T-cell (primary cell): ENCODE measurements around the gene CAPRIN2. TPM values are rescaled to one million over a fixed set of nuclear protein-coding genes. Genes with fewer than 3 reads are reported as not detected.

Experiments
- ATAC-seq, 4 experiments: fragments of 200-7000 bp in 3 of 4; fragments of 150-1000 bp in 1 of 4; cut with Tn5 transposase; replicated peaks in 1 of 4; 1 replicate in 3 of 4; 2 replicates in 1 of 4; pipeline ENCODE4 v1.10.0; 2021; ENCODE audit warnings: moderate library complexity in 3 of 4, mild to moderate bottlenecking in 2 of 4, moderate number of reproducible peaks in 1 of 4
- CTCF ChIA-PET, 2 donors: fragments of 300-600 bp; sonication (Branson Sonifier 250); formaldehyde crosslinking; loops; one replicate each; lab custom pipeline; 2022; ENCODE audit warnings: antibody characterized with exemption in 2 of 2; lab: Charles Lee
- POLR2A ChIA-PET, 2 donors: fragments of 300-600 bp; sonication (Branson Sonifier 250); formaldehyde crosslinking; loops; one replicate each; lab custom pipeline; 2022; ENCODE audit warnings: antibody characterized with exemption in 2 of 2; lab: Charles Lee
- DNase-seq, 35 experiments: peaks; one replicate each; pipeline versions ENCODE4 v3.0.0 to v3.0.0-alpha.2; 2013 to 2023
- H3K27ac ChIP-seq: one replicate; pipeline ENCODE4 v1.5.1; 2013; ENCODE audit warnings: low read length
- H3K27me3 ChIP-seq, 2 experiments: replicated peaks in 1 of 2; 1 replicate in 1 of 2; 2 replicates in 1 of 2; pipeline versions ENCODE4 v1.6.1 to v1.7.0; 2013; ENCODE audit warnings: low read length in 1 of 2, mixed read lengths in 1 of 2; ENCODE audit not compliant: control insufficient read depth in 2 of 2, insufficient read depth in 2 of 2; ENCODE audit errors: extremely low read depth in 1 of 2
- H3K36me3 ChIP-seq, 2 donors: 1 replicate in 1 of 2; 2 replicates in 1 of 2; pipeline versions ENCODE4 v1.6.1 to v1.7.0; 2013; ENCODE audit warnings: low read length in 1 of 2; ENCODE audit not compliant: control insufficient read depth in 2 of 2, insufficient read depth in 1 of 2; ENCODE audit errors: extremely low read depth in 1 of 2
- H3K4me1 ChIP-seq, 2 experiments: 1 replicate in 1 of 2; 2 replicates in 1 of 2; pipeline versions ENCODE4 v1.6.1 to v1.7.0; 2013; ENCODE audit warnings: low read length in 2 of 2, mixed read lengths in 1 of 2; ENCODE audit not compliant: insufficient read depth in 2 of 2, control insufficient read depth in 1 of 2; ENCODE audit errors: extremely low read depth in 1 of 2
- H3K4me3 ChIP-seq, 2 donors: 1 replicate in 1 of 2; 2 replicates in 1 of 2; pipeline versions ENCODE4 v1.5.1 to v1.7.0; 2013; ENCODE audit warnings: mild to moderate bottlenecking in 2 of 2, low read length in 1 of 2, moderate library complexity in 1 of 2; ENCODE audit not compliant: control insufficient read depth in 1 of 2; ENCODE audit errors: extremely low read depth in 1 of 2
- H3K9me3 ChIP-seq: 2 replicates; pipeline ENCODE4 v1.7.0; 2013
- H3K27ac Mint-ChIP-seq, 2 donors: one replicate each; pipeline ENCODE4 v1.8.0; 2020 to 2021; ENCODE audit warnings: mild to moderate bottlenecking in 2 of 2, mixed read lengths in 2 of 2
- H3K27me3 Mint-ChIP-seq, 2 donors: one replicate each; pipeline ENCODE4 v1.8.0; 2021 to 2022; ENCODE audit warnings: mixed read lengths in 2 of 2
- H3K36me3 Mint-ChIP-seq: one replicate; pipeline ENCODE4 v1.8.0; 2021; ENCODE audit warnings: mixed read lengths
- H3K4me1 Mint-ChIP-seq, 3 donors: one replicate each; pipeline ENCODE4 v1.8.0; 2020 to 2022; ENCODE audit warnings: mixed read lengths in 3 of 3, mild to moderate bottlenecking in 1 of 3
- H3K4me3 Mint-ChIP-seq, 3 donors: one replicate each; pipeline ENCODE4 v1.8.0; 2020 to 2022; ENCODE audit warnings: mild to moderate bottlenecking in 3 of 3, mixed read lengths in 3 of 3, moderate library complexity in 3 of 3
- H3K9me3 Mint-ChIP-seq, 3 donors: one replicate each; pipeline ENCODE4 v1.8.0; 2020 to 2022; ENCODE audit warnings: mixed read lengths in 3 of 3
- WGBS: methylation state at CpG from one replicate; pipeline ENCODE4 v1.1.5; 2013; ENCODE audit warnings: missing lambda C conversion rate; ENCODE audit not compliant: insufficient coverage; 5-methylcytosine and 5-hydroxymethylcytosine counted together
- total RNA-seq, 35 experiments: library from RNA in 6 of 35; stranded (reverse) in 6 of 35; fragments of 120-200 nt in 1 of 35; gene quantifications; one replicate each; pipeline versions ENCODE4 v1.2.1 to v1.2.4 and lab custom pipeline; 2013 to 2026

Gene CAPRIN2
- total RNA-seq, 5 donors from 2014 or later (not counting 1 experiment from before 2014, with no cell fraction given): 26.3 to 38.9 (median 33.3) TPM

- Histone ChIP-seq H3K4me1 (no peaks in the 10 kb centered on the region), H3K9me3 (no peaks in the 10 kb centered on the region), H3K27ac (no peak overlapping the region), H3K36me3 (peaks cover 3 to 5% of the 10 kb centered on the region in 2 donors), H3K4me3 (no peak overlapping the region), H3K27me3 (no peaks in the 10 kb centered on the region)
- H3K27ac Mint-ChIP-seq: no peak overlapping the region
- WGBS: no CpG with 5 or more reads among the region's 4 CpGs
- H3K9me3 Mint-ChIP-seq: no peaks in the 10 kb centered on the region
- CTCF ChIA-PET: no interaction called here
- no peak for DNase-seq
- H3K4me1 Mint-ChIP-seq: peaks cover 33 to 42% (median 38%) of the 10 kb centered on the region in 3 donors
- peaks cover 41% of the 10 kb centered on the region for H3K36me3 Mint-ChIP-seq
- no peaks in the 10 kb centered on the region for H3K27me3 Mint-ChIP-seq
- no peak overlapping the region for H3K4me3 Mint-ChIP-seq
- POLR2A ChIA-PET: no interaction called here
- ATAC-seq: no peak
Measured at GRCh38 chr12:30746190-30746589, 8.6 kb downstream of the CAPRIN2 start.

- no peaks in the 10 kb centered on the region for H3K4me1 ChIP-seq
- ATAC-seq (no peak), DNase-seq (no peak)
- peaks cover 16 to 24% (median 20%) of the 10 kb centered on the region in 3 donors for H3K4me1 Mint-ChIP-seq
- H3K27me3 ChIP-seq: no peaks in the 10 kb centered on the region
- H3K9me3 ChIP-seq: no peaks in the 10 kb centered on the region
- no peak overlapping the region for H3K4me3 Mint-ChIP-seq
- H3K36me3 Mint-ChIP-seq: peaks cover 36% of the 10 kb centered on the region
- no peaks in the 10 kb centered on the region for H3K27me3 Mint-ChIP-seq
- no peak overlapping the region for H3K27ac Mint-ChIP-seq
- no peaks in the 10 kb centered on the region for H3K9me3 Mint-ChIP-seq
- H3K4me3 ChIP-seq: no peak overlapping the region
- H3K27ac ChIP-seq: no peak overlapping the region
- H3K36me3 ChIP-seq: peaks cover 5 to 10% of the 10 kb centered on the region in 2 donors
- CTCF ChIA-PET: interaction anchor here (0.6 to 1.5 kb wide), 3 partner anchors 9 to 25 kb away, joined by 3 to 4 read pairs (median 3); no protein-coding TSS in a partner anchor
- POLR2A ChIA-PET: interaction anchor here in 1 of 2 donors (0.7 kb wide), 1 partner anchor 1920 kb away, joined by 4 read pairs; no protein-coding TSS in a partner anchor
- 93% methylated on average over 2 of the region's 2 CpGs for WGBS
Measured at GRCh38 chr12:30744321-30744720, 10.4 kb downstream of the CAPRIN2 start.

GRCh38 chr12:30740274-30740673 lies 14.5 kb downstream of the CAPRIN2 start:
- no peak for DNase-seq
- Histone ChIP-seq H3K4me3 (no peak overlapping the region), H3K27me3 (no peaks in the 10 kb centered on the region), H3K4me1 (no peaks in the 10 kb centered on the region), H3K9me3 (no peaks in the 10 kb centered on the region), H3K27ac (no peak overlapping the region), H3K36me3 (peaks cover 5 to 21% of the 10 kb centered on the region in 2 donors)
- ChIA-PET POLR2A (interaction anchor here in 1 of 2 donors (0.6 kb wide), 1 partner anchor 15 kb away, joined by 4 read pairs; the partner anchor contains the start of gene CAPRIN2), CTCF (no interaction called here)
- no peak overlapping the region for H3K4me3 Mint-ChIP-seq
- peaks cover 38% of the 10 kb centered on the region for H3K36me3 Mint-ChIP-seq
- peaks cover 2 to 5% (median 2%) of the 10 kb centered on the region in 3 donors for H3K4me1 Mint-ChIP-seq
- no peak overlapping the region for H3K27ac Mint-ChIP-seq
- H3K9me3 Mint-ChIP-seq: peaks cover 0 to 4% (median 0%) of the 10 kb centered on the region in 3 donors
- ATAC-seq: no peak
- no peaks in the 10 kb centered on the region for H3K27me3 Mint-ChIP-seq

- H3K36me3 ChIP-seq: peaks cover 2 to 21% of the 10 kb centered on the region in 2 donors
- ChIA-PET POLR2A (no interaction called here), CTCF (no interaction called here)
- Mint-ChIP-seq H3K4me1 (peaks cover 2 to 12% (median 2%) of the 10 kb centered on the region in 3 donors), H3K27ac (no peak overlapping the region), H3K36me3 (peaks cover 48% of the 10 kb centered on the region), H3K9me3 (peaks cover 0 to 4% (median 0%) of the 10 kb centered on the region in 3 donors), H3K27me3 (no peaks in the 10 kb centered on the region), H3K4me3 (no peak overlapping the region)
- H3K4me3 ChIP-seq: no peak overlapping the region
- no peaks in the 10 kb centered on the region for H3K4me1 ChIP-seq
- H3K27me3 ChIP-seq: no peaks in the 10 kb centered on the region
- no peaks in the 10 kb centered on the region for H3K9me3 ChIP-seq
- WGBS: no CpG with 5 or more reads among the region's 2 CpGs
- ATAC-seq: no peak
- no peak for DNase-seq
- no peak overlapping the region for H3K27ac ChIP-seq
Measured at GRCh38 chr12:30739020-30739419, 15.7 kb downstream of the CAPRIN2 start.

- Mint-ChIP-seq H3K4me3 (no peak overlapping the region), H3K27ac (no peak overlapping the region), H3K4me1 (peaks cover 0 to 6% (median 4%) of the 10 kb centered on the region in 3 donors), H3K36me3 (peaks cover 54% of the 10 kb centered on the region), H3K27me3 (no peaks in the 10 kb centered on the region), H3K9me3 (no peaks in the 10 kb centered on the region)
- Histone ChIP-seq H3K36me3 (peaks cover 0 to 25% of the 10 kb centered on the region in 2 donors), H3K4me1 (no peaks in the 10 kb centered on the region), H3K4me3 (no peak overlapping the region), H3K9me3 (no peaks in the 10 kb centered on the region), H3K27me3 (no peaks in the 10 kb centered on the region), H3K27ac (no peak overlapping the region)
- ChIA-PET POLR2A (interaction anchor here in 1 of 2 donors (0.6 kb wide), 1 partner anchor 1294 kb away, joined by 8 read pairs; no protein-coding TSS in a partner anchor), CTCF (interaction anchor here in 1 of 2 donors (1.1 kb wide), 1 partner anchor 74 kb away, joined by 5 read pairs; no protein-coding TSS in a partner anchor)
- DNase-seq (no peak), ATAC-seq (no peak)
- WGBS: no CpG with 5 or more reads among the region's 2 CpGs
Measured at GRCh38 chr12:30732954-30733637, 21.7 kb downstream of the CAPRIN2 start.

- Mint-ChIP-seq H3K27ac (no peak overlapping the region), H3K9me3 (no peaks in the 10 kb centered on the region), H3K36me3 (peaks cover 42% of the 10 kb centered on the region), H3K4me1 (peaks cover 0 to 14% (median 6%) of the 10 kb centered on the region in 3 donors), H3K27me3 (no peaks in the 10 kb centered on the region), H3K4me3 (no peak overlapping the region)
- Histone ChIP-seq H3K27me3 (no peaks in the 10 kb centered on the region), H3K36me3 (peaks cover 0 to 19% of the 10 kb centered on the region in 2 donors), H3K27ac (no peak overlapping the region), H3K4me1 (no peaks in the 10 kb centered on the region), H3K9me3 (no peaks in the 10 kb centered on the region), H3K4me3 (no peak overlapping the region)
- ATAC-seq: no peak
- ChIA-PET CTCF (no interaction called here), POLR2A (interaction anchor here in 1 of 2 donors (1.1 kb wide), 1 partner anchor 44 kb away, joined by 3 read pairs; no protein-coding TSS in a partner anchor)
- WGBS: 67% methylated on average over 1 of the region's 2 CpGs
- no peak for DNase-seq
Measured at GRCh38 chr12:30730011-30730410, 24.7 kb downstream of the CAPRIN2 start.
